HG02763 (cell line): ENCODE results near the gene HIPK2.

Experiments used
- ATAC-seq: cut with Tn5 transposase; IDR thresholded peaks from one replicate; pipeline ENCODE4 v1.9.1; 2021; ENCODE audit warnings: mild to moderate bottlenecking, moderate library complexity; ENCODE audit not compliant: unreplicated experiment

HIPK2 gene

DNA sequence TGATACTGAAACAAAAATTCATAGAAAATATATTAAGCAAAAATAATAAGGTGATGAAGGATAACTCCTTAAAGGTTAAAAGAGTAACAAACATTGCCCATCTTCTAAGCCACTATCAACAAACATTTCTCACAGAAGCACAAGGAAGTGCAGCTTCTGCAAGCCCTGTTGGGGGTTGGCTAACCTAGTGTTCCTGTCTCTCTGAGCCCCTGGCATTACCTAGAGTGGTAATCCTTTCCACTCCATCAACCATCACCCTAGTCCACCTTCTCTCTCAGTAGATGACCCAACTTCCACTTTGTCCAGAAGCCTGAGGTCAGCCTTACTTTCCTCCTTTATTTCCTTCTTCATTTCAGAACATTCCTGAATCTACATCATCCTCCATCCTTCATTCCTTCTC is 59.7 kb downstream of the HIPK2 start:
- no peak for ATAC-seq

DNA sequence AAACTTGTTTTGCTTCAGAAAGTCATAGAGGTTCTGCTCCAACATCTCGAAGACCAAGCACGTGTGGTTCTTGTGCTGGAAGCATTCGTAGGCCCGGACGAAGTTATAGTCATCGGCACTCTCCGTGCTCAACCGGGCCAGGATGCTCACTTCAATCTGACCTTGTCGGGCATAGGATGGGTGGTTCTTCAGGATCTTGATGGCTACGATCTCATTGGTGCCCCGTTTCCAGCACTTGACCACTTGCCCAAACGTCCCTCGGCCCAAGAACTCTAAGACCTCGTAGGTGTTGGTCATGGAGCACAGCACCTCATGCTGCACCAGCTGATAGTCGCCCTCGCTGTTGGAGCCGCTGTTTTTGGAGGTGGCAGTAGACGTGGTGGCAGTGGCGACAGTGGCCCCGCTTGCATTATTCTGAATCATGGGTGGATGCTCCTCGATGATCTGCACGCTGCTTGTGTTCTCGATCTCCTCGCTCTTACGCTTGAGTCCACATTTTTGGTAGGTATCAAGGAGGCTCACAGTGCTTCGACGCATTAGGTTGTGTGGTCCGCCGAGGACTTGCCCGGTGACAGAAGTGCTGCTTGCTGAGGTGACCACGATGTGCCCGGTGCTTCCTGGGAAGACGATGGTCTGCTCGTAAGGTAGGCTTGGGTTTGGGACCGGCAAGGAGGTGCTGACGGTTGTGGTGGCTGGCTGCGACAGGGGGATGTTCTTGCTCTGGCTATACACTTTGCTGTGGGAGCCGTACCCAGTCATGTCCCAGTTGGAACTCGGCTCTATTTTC is 61.4 kb downstream of the HIPK2 start:
- ATAC-seq: no peak

- ATAC-seq: no peak
Measured at GRCh38 chr7:139715194-139715815, 62.5 kb downstream of the HIPK2 start.

GRCh38 chr7:139714163-139714901 is 63.5 kb downstream of the HIPK2 start:
- ATAC-seq: peak; percentile 86

GRCh38 chr7:139713526-139714162 is 64.2 kb downstream of the HIPK2 start:
- ATAC-seq: no peak

GRCh38 chr7:139713061-139713460 is 64.7 kb downstream of the HIPK2 start:
- ATAC-seq: no peak

- no peak for ATAC-seq
Measured at GRCh38 chr7:139711991-139712743, 65.6 kb downstream of the HIPK2 start.

GRCh38 chr7:139710036-139710435 is 67.8 kb downstream of the HIPK2 start:
- no peak for ATAC-seq

DNA sequence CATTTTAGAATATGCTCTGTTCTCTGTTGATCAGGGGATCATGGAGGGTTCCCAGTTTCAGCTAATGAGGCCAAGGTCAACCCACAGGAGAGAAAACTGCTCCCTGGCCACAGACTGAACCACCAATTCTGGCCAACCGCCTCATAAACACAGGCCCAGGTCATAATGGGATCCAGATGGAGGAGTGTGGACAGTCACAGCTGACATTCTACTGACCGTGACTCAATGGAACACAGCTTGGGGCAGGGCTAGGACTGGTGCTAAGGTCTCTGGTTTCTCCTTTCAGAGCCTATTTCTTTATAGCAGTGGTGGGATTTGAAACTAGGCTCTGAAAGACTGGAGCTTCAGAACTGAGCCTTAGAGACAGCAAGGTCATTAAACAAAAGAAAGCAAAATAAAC is 68.3 kb downstream of the HIPK2 start:
- no peak for ATAC-seq

DNA sequence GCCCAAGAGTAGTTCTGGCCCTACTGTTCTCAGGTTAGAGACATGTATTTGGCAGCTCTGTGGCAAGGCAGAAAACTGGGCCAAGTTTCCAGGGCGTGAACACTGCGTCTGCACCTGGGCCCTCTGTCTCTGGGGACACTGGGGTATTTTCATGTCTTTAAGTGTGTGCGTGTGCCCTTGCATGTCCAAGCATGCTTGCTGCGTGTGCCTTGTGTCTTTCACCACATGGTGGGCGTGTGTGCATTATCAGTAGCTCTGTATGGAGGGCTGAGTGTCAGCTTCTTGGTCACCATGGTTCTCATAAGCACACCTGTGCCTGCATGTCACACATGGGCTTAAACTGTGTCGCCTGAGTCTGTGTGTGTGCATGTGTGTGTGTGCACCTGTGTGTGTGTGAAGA is 69.3 kb downstream of the HIPK2 start:
- peak; percentile 77 for ATAC-seq

- ATAC-seq: no peak
Measured at GRCh38 chr7:139706837-139707236, 71.0 kb downstream of the HIPK2 start.

- ATAC-seq: no peak
Measured at GRCh38 chr7:139704308-139704879, 73.4 kb downstream of the HIPK2 start.

DNA sequence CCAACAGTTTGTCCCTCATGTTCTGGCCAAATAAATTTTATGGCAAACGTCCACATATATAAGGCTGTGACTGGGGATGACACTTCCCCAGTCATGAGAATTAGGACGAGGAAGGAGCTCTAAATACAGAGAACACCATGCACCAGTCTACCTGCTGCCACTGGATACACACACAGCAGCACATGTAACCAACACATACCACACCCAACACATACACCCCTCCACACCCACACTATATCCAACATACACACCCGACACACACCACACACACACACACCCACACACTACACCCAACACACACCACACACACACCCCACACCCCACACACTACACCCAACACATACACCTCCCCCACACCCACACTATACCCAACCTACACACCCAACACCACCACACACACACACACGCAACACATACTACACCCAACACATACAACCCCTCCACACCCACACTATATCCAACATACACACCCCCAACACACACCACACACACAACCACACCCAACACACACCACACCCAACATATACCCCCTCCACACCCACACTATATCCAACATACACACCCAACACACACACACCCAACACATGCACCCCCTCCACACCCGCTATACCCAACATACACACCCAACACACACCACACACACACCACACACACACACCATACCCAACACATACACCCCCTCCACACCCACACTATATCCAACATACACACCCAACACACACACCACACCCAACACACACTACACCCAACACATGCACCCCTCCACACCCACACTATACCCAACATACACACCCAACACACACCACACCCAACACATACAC is 74.1 kb downstream of the HIPK2 start:
- peak; percentile 24 for ATAC-seq

DNA sequence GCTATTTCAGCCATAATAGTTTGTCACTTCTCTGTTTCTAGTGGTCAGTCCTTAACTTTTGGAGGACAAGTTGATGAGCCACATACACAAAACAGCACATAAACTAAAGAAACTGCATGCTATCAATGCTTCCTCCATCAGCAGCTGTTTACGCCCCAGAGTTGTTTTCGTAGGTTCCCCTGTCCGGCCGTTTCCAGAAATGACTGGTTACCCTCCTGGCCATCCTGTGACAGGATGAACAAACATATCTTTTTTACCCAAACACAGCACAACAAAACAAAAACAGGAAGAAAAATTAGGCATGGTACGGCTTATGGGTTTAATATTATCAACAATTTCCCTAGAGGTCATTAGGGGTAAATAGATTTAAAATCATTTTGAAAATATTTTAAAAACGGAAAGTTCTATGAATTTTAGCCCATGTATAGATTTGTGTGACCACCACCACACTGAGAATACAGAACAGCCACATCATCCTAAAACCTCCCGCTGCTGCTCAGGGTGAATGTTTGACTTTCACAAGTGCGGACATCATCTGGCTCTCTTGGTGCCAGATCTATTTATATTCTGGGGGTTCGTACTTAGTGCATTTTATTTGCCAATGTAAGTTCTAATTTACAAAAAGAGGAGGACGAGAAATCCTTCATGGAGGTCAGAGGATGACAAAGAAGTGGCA is 74.8 kb downstream of the HIPK2 start:
- peak; percentile 76 for ATAC-seq

- no peak for ATAC-seq
Measured at GRCh38 chr7:139702313-139702731, 75.5 kb downstream of the HIPK2 start.

DNA sequence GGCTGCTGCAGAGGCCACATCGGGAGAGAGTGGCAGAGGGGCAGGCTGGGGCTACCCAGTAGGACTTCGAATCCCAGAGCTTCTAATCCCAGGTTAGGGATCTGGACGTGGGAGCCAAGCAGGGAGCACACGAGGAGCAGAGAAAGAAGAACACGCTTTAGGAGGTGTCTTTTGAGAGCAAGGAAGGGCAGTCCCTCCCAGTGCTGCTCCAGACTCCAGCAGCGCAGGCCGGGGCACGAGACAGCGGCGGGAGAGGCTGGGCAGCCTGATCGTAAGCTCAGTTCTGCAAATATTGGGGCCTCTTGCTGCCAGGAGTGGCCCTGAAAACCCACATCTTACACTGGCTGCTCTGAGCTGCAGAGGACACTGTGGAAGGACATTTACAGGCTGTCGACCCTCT is 75.9 kb downstream of the HIPK2 start:
- ATAC-seq: no peak

GRCh38 chr7:139700505-139701235 is 77.1 kb downstream of the HIPK2 start:
- ATAC-seq: no peak
